Sigmoid colon (tissue), 4 donors: ENCODE data around the gene SLC51A.

ENCODE experiments used
- EP300 ChIP-seq, 4 donors: sonication (generic); formaldehyde crosslinking; IDR thresholded peaks; one replicate each; pipeline ENCODE4 v1.6.1; 2017; ENCODE audit warnings: antibody characterized with exemption in 4 of 4
- POLR2A ChIP-seq, 2 donors: fragments of 450-650 bp; IDR thresholded peaks; one replicate each; pipeline ENCODE4 v1.6.1; 2016; ENCODE audit warnings: antibody characterized with exemption in 2 of 2, mild to moderate bottlenecking in 2 of 2, moderate library complexity in 2 of 2
- POLR2AphosphoS5 ChIP-seq, 4 donors: sonication (generic); formaldehyde crosslinking; IDR thresholded peaks; one replicate each; pipeline ENCODE4 v1.6.1; 2017; ENCODE audit warnings: antibody characterized with exemption in 4 of 4
- TF ChIP-seq, protein P1 (sequence below), 4 experiments: fragments of 450-650 bp in 3 of 4; fragments of 200-600 bp in 1 of 4; IDR thresholded peaks; one replicate each; pipeline ENCODE4 v1.5.1; 2016 to 2019; ENCODE audit warnings: antibody characterized with exemption in 4 of 4, mild to moderate bottlenecking in 3 of 4, moderate library complexity in 2 of 4

GRCh38 chr3:196216089-196216564, at the start of gene SLC51A:
- TF ChIP-seq, protein P1, sequence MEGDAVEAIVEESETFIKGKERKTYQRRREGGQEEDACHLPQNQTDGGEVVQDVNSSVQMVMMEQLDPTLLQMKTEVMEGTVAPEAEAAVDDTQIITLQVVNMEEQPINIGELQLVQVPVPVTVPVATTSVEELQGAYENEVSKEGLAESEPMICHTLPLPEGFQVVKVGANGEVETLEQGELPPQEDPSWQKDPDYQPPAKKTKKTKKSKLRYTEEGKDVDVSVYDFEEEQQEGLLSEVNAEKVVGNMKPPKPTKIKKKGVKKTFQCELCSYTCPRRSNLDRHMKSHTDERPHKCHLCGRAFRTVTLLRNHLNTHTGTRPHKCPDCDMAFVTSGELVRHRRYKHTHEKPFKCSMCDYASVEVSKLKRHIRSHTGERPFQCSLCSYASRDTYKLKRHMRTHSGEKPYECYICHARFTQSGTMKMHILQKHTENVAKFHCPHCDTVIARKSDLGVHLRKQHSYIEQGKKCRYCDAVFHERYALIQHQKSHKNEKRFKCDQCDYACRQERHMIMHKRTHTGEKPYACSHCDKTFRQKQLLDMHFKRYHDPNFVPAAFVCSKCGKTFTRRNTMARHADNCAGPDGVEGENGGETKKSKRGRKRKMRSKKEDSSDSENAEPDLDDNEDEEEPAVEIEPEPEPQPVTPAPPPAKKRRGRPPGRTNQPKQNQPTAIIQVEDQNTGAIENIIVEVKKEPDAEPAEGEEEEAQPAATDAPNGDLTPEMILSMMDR (IDR thresholded peaks at IDR 0.05): no peak
- TF ChIP-seq EP300 (IDR thresholded peaks at IDR 0.05) (no peak), POLR2AphosphoS5 (IDR thresholded peaks at IDR 0.05) (no peak), POLR2A (IDR thresholded peaks at IDR 0.05) (no peak)
